Measurements from ENCODE around the gene ZNF138.

- TF ChIP-seq POLR2A (IDR thresholded peaks at IDR 0.05): no peak
- TF ChIP-seq, protein P1, sequence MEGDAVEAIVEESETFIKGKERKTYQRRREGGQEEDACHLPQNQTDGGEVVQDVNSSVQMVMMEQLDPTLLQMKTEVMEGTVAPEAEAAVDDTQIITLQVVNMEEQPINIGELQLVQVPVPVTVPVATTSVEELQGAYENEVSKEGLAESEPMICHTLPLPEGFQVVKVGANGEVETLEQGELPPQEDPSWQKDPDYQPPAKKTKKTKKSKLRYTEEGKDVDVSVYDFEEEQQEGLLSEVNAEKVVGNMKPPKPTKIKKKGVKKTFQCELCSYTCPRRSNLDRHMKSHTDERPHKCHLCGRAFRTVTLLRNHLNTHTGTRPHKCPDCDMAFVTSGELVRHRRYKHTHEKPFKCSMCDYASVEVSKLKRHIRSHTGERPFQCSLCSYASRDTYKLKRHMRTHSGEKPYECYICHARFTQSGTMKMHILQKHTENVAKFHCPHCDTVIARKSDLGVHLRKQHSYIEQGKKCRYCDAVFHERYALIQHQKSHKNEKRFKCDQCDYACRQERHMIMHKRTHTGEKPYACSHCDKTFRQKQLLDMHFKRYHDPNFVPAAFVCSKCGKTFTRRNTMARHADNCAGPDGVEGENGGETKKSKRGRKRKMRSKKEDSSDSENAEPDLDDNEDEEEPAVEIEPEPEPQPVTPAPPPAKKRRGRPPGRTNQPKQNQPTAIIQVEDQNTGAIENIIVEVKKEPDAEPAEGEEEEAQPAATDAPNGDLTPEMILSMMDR (IDR thresholded peaks at IDR 0.05): no peak
These were observed 38.4 kb upstream of the ZNF138 start for GRCh38 chr7:64755865-64756264.
